Choroid plexus epithelial cell (primary cell): ENCODE measurements around the gene SMARCD2.

Experiments used
- DNase-seq: peaks from one replicate; pipeline ENCODE4 v3.0.0-alpha.2; 2010; ENCODE audit warnings: low read depth
- H3K4me3 ChIP-seq: 2 replicates; pipeline ENCODE4 v1.5.1; 2011; ENCODE audit warnings: low read depth, mild to moderate bottlenecking, control low read depth, low read length, moderate library complexity
- CTCF ChIP-seq: conservative IDR thresholded peaks from 2 replicates; pipeline ENCODE4 v1.5.1; 2011; ENCODE audit warnings: low read depth, mild to moderate bottlenecking, control low read depth, inconsistent platforms, low read length, moderate library complexity

SMARCD2 gene

GRCh38 chr17:63835167-63835720 lies 7.2 kb downstream of the SMARCD2 start:
- DNase-seq = no peak
- no peak overlapping the region for H3K4me3 ChIP-seq
- no peak for TF ChIP-seq CTCF

- TF ChIP-seq CTCF = peak; percentile 68
- DNase-seq = peak; percentile 83
- no peak overlapping the region for H3K4me3 ChIP-seq
Observed at GRCh38 chr17:63834431-63835166, 7.9 kb downstream of the SMARCD2 start.

GRCh38 chr17:63833741-63834373 lies 8.6 kb downstream of the SMARCD2 start:
- no peak overlapping the region for H3K4me3 ChIP-seq
- no peak for TF ChIP-seq CTCF
- DNase-seq = no peak

GRCh38 chr17:63833026-63833740 lies 9.3 kb downstream of the SMARCD2 start:
- no peak for DNase-seq
- TF ChIP-seq CTCF = no peak
- H3K4me3 ChIP-seq = no peak overlapping the region

GRCh38 chr17:63832455-63832854 lies 10.0 kb downstream of the SMARCD2 start:
- DNase-seq = no peak
- TF ChIP-seq CTCF = peak; percentile 23
- no peak overlapping the region for H3K4me3 ChIP-seq

GRCh38 chr17:63832014-63832413 lies 10.5 kb downstream of the SMARCD2 start:
- TF ChIP-seq CTCF = no peak
- no peak overlapping the region for H3K4me3 ChIP-seq
- DNase-seq = no peak
